Measurements from ENCODE around the gene NPAT. TPM values are rescaled to one million over a fixed set of nuclear protein-coding genes. Genes with fewer than 3 reads are reported as not detected.

NPAT gene
- total and polyA plus RNA-seq, 2 of the 4 experiments (the other 2 are of a cell fraction): 3.1 to 10.6 TPM

DNA sequence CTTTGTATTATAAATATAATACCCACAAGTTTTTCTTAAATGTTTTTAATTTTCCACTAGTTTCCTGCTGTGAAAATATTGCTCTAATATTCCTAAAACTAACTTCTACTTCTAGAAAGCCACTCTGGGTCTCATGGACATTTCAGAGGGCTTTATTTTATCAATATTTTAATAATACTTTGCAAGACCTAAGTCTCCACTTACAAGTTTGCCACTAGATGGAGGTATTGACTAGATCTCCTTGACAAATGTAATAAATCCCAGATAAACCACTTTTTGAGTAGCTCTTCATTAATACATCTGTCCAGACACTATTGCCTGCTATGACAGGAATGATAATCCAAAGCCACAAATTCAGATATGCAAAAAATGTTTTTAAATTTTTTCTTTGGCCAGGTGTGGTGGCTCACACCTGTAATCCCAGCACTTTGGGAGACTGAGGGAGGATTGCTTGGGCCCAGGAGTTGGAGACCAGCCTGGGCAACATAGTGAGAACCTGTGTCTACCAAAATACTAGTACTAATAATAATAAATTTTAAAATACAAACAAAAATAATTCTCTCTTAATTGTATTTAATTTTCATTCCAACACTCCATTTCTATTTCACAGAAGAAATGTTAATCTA lies 104.6 kb downstream of the NPAT start:
- dilution Hi-C loops (cut with HindIII; ENCODE audit: low sequenced_read_pairs, unreplicated experiment) (no loop called here), intact Hi-C loops (cut with micrococcal nuclease) (loop anchor here (1.0 kb wide), 2 partner anchors 530 to 537 kb away; no protein-coding TSS in a partner anchor), in situ Hi-C loops (cut with MboI; ENCODE audit: low sequenced_read_pairs) (loop anchor here (5.0 kb wide), 1 partner anchor 534 kb away; no protein-coding TSS in a partner anchor)
- no peak overlapping the region for H2BK120ac ChIP-seq (ENCODE audit: low read depth, low read length)
- ATAC-seq (ENCODE audit: low read depth) (no peak), DNase-seq (peak; percentile 76)
- no peak overlapping the region for H3K4me2 ChIP-seq (ENCODE audit: low read depth, low read length)
- H3K27ac ChIP-seq (ENCODE audit: insufficient read depth, low read length): no peak overlapping the region
- no peaks in the 10 kb centered on the region for H3K9me3 ChIP-seq (ENCODE audit: control insufficient read depth, insufficient read depth, low read length)
- H3K4me3 ChIP-seq (ENCODE audit: insufficient read depth, low read depth, low read length): no peak overlapping the region
- H2BK5ac ChIP-seq (ENCODE audit: low read depth, low read length, poor library complexity, severe bottlenecking): no peak overlapping the region
- CTCF ChIA-PET: interaction anchor here (0.6 to 1.0 kb wide), 7 partner anchors 12 to 1594 kb away, joined by 3 to 4 read pairs (median 3); partner anchors contain the start of gene ATM
- no peaks in the 10 kb centered on the region for H3K27me3 ChIP-seq (ENCODE audit: control insufficient read depth, insufficient read depth, low read length)
- H2BK15ac ChIP-seq (ENCODE audit: low read depth, low read length): no peak overlapping the region
- no peak overlapping the region for H2AK9ac ChIP-seq (replicated peaks; ENCODE audit: low read depth, low read length, poor library complexity)
- H2AK5ac ChIP-seq (ENCODE audit: low read depth, low read length): no peak overlapping the region
- TF ChIP-seq MAZ (IDR thresholded peaks at IDR 0.05; ENCODE audit: borderline replicate concordance, low read depth, low read length) (no peak), SMC3 (IDR thresholded peaks at IDR 0.05; ENCODE audit: low read depth, low read length) (peak; percentile 47; the same call in 1 of the 2 replicates), RAD21 (IDR thresholded peaks at IDR 0.05; ENCODE audit: low read length) (peak; percentile 63), CTCF (conservative IDR thresholded peaks at IDR 0.05; ENCODE audit: low read depth, low read length) (peak; percentile 69), MXI1 (IDR thresholded peaks at IDR 0.05; ENCODE audit: borderline replicate concordance, low read depth, low read length) (no peak)
- no peak overlapping the region for H4K8ac ChIP-seq (ENCODE audit: low read depth in 2 of 2, low read length in 2 of 2)
- H3K9ac ChIP-seq (ENCODE audit: low read depth, low read length): no peak overlapping the region
- peaks cover 6% of the 10 kb centered on the region for H3K4me1 ChIP-seq (ENCODE audit: control insufficient read depth, insufficient read depth, low read length)
- H3K14ac ChIP-seq (replicated peaks; ENCODE audit: low read depth, low read length): no peak overlapping the region
- H3K79me1 ChIP-seq (ENCODE audit: low read depth in 1 of 2, low read length in 2 of 2): peaks cover 7 to 16% of the 10 kb centered on the region in 2 experiments; a peak in 3 of 4 replicates
- POLR2A ChIA-PET (ENCODE audit: unreplicated experiment): no interaction called here
- H3K36me3 ChIP-seq (ENCODE audit: control insufficient read depth, insufficient read depth, low read length): no peaks in the 10 kb centered on the region
- no peak overlapping the region for H3K23ac ChIP-seq (ENCODE audit: low read depth, low read length)
- no peak overlapping the region for H3K4ac ChIP-seq (ENCODE audit: low read depth, low read length)
- peaks cover 4% of the 10 kb centered on the region; the same call in 1 of the 2 replicates for H4K20me1 ChIP-seq (ENCODE audit: insufficient read depth, low read length)
- peaks cover 11% of the 10 kb centered on the region; the same call in 1 of the 2 replicates for H3K9me1 ChIP-seq (ENCODE audit: insufficient read depth, low read length)
- no peak overlapping the region for H2AFZ ChIP-seq (replicated peaks; ENCODE audit: low read length, poor library complexity)
- H4K91ac ChIP-seq (ENCODE audit: insufficient read depth, low read depth, low read length): no peak overlapping the region
- no peak overlapping the region for H4K5ac ChIP-seq (ENCODE audit: low read depth, low read length)
- no peak overlapping the region for H2BK20ac ChIP-seq (ENCODE audit: low read depth, low read length)
- no TSS peak for BruUV-seq (replicated peaks)
- H3K56ac ChIP-seq (ENCODE audit: extremely low read depth, insufficient read depth, low read length): no peak overlapping the region
- H3K18ac ChIP-seq (ENCODE audit: low read depth, low read length): no peak overlapping the region
